ENCODE results near the gene NCKAP1.
"Not testable (repeated sequence)": the region's sequence is repeated elsewhere in the genome, so short reads cannot be mapped to it uniquely, and the experiment has no call there.

The NCKAP1 gene

DNA sequence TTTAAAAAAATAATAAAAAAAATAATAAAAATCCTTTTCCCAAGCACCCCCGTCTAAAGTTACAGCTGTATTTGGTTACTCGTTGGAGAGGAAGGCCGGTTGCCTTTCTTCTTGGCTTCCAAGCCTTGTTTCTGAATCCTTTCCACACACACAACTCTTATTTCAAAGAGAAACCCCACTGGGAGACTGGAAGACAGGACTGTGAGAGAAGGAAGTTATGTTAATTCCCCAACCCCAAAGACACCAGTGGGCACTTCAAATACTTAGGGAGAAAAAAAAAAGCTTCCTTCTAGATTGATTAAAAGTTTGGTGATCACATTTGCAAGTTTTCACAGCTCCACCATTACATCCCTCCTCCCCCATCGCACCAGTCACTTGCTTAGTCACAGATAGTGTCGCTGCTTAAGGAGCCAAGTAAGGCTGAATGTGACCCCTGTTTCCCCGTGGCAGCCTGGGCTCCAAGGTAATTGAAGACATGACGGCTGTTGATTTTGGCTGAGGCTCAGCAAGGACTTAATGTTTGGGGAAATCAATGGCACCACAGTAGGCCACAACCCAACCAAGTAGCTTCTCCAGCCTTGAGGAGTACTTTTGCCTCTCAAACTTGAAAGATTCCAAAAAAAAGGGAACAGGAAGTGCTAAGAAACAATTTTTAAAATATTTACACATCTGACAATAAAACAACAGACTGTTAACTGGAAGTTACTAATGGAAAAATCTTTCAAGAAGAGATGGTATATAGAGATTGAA is 131.0 kb downstream of the NCKAP1 start:
- DNase-seq = no peak

DNA sequence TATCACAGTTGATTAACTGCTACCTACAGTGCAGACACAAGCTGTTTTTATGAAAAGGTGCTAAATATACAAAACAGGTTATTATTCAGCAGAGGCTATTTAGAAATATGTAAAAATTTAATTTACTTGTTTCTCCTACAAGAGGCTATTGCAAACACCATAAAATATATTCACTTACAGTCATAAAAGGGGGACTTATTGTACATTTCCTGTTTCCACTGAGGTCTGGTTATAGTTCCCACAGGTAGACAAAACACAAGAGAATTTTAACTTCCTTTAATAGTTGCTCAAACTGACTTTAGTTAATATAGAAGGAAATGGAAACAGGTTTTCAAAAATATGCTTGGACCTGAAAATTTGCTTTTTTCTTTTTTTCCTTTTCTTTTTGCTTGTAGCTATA is 131.8 kb downstream of the NCKAP1 start:
- no peak for DNase-seq

DNA sequence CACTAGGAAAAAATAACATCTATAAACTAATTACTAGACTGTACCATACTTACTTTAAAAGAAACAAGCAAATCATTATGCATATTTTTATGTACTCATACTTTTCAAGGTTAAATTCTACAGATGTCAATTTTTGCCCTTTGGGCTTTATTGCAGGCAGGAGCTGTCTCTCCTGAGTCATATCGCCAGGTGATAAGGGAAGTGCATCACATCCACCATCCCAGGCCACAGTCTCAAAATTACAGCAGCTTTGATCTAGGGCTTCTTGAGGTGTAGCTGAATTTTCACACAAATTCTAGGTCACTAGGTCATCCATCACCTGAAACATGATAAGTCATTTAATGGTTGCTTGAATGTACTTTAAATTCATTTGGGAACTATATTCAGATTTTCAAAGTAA is 133.4 kb downstream of the NCKAP1 start:
- no peak for DNase-seq

DNA sequence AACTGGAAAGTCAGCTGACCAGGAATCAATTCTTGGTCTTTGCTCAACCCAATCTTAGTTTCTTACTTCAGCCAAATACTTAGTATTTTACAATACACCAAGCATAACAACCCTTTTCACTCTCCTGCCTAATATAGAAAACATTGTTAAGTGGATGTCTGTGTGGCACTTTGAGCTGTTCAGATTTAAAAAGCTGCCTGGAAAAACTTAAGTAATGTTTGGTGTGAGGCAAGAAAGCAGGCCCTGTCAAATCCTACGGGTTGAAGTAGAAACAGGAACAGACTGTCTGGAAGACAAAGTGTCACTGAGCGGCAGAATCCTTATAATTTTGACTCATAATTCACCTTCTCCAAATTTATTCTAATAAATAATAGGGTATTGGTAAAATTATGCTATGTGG is 134.7 kb downstream of the NCKAP1 start:
- DNase-seq = no peak

DNA sequence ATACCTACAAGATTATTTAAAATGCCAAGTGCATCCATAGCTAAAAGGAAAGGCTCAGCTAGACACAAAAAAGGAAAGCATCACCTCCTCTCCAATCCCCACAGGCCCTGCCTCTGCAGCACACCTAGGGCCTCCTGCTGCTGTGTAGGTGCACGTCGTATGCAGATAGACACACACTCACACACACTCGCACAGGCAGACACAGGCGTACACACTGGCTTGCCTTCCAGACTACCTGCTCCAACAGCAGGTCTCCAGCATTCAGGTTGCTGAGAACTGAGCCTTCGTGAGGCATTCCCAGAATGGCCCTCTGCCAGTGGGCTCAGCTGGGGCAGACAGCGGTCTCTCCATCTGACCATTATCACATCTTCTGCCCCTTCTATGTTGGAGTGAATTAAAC is 136.5 kb downstream of the NCKAP1 start:
- DNase-seq = no peak

DNA sequence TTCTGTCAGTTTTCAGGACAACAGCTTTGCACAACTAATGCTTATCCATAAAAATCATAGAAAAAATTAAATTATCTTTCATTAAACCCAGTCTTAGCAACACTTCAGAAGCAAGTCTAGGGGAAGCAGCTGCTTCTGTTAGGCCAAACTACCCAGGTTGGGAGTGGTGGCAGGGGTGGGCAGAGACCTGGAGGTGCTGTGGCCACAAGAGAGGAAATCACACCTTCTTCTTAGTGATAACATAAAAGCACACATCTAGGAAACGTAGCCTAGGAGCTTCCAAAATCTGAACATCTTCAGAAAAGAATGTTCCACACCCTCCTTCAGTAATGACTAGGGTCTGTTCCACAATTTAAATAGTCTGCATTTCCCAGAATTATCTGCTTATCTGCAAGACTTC is 139.5 kb downstream of the NCKAP1 start:
- DNase-seq = no peak

DNA sequence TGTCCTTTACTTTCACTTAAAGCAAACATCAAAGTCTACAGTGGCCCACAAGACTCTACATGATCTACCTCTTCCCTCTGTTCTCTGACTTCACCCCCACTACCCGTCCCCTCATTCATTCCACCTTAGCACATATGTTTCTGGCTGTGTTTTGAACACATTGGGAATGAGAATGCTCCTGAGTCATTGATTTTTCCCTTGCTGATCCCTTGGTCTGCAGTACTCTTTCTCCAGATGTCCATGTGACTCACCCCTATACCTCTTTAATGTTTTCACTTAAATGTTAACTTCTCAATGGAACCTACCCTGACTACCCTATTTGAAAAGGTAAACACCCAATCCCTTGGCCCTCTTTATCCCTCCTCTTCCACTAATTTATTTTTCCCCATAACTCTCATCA is 141.1 kb downstream of the NCKAP1 start:
- no peak for DNase-seq

DNA sequence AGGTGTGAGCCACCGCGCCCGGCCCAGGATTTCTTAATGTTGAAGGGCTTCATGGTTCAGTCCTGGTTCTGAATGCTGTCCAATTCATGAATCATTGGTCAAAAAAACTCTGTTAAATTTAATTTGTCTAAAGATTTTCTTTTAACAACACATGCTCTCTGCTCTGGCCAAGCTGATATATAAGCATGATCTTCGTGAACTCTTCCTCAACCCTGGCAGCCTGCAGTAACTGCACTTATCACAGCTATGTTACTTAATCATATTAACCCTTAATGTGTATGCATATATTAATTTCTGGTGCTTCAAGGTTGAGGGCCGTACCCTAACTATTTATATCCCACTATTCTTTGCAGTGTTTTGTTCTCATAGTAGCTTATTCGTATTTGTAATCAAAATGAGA is 142.5 kb downstream of the NCKAP1 start:
- DNase-seq = no peak

DNA sequence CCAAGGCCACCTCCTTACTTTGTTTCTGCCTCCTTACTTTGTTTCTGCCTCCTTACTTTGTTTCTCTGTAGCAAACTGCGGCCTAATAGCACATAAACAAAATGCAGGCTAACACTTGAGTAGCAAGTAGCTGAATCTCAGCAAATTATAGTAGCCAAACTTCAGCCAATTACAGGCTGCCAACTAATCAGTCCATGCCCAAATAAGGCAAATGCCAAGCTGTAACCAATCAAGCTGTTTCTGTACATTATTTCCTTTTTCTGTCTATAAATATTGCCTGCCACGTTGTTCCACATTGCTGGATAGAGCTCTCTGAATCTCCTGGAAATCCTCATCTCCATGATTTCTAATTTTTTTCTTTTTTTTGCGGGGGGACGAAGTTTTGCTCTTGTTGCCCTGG is 143.1 kb downstream of the NCKAP1 start:
- no peak for DNase-seq

DNA sequence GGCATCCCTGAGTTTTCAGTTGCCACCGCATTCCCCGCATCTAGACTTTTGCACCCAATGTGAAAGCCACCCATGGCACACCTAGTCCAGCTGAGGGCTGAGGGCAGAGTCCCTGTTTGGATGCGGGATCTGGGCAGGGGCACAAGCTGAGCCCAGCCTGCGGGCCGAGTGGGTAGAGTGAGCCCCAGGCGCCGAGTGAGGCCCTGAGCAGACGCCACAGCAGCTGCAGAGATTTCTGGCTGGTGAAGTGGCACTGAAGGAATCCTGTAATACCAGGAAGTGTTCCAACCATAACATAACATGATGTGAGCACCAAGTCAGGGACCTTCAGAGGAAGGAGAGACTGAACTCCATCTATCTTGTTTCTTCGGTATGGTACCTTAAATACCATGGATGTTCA is 144.1 kb downstream of the NCKAP1 start:
- DNase-seq = no peak

DNA sequence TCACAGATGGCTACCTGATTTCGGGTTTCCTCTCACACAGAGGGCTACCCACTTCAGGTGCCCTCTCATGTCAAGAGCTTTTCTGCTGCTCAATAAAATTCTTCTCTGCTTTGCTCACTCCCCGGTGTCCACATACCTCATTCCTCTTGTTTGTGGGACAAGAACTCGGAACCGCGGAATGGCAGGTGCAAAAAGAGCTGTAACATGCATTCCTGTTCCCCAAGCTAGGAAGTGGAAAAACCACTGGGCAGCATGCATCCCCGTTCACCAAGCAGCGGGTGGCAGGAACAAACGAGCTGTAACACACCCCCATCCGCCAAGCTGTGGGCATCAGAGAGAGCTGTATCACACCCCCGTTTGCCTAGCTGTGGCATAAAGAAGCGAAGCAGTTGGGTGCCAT is 144.6 kb downstream of the NCKAP1 start:
- no peak for DNase-seq

DNA sequence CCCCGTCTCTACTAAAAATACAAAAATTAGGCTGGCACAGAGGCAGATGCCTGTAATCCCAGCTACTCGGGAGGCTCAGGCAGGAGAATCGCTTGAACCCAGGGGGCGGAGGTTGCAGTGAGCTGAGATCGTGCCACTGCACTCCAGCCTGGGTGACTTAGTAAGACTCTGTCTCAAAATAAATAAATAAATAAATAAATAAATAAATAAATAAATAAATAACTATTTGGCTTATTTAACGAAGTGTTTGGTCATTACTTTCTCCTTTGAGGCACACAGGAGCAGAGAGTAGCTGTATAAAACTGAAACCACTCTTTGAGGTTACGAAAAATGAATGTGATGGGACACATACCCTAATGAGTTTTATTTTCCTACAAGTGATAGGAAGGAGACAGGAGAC is 145.2 kb downstream of the NCKAP1 start:
- DNase-seq = not testable (repeated sequence)

DNA sequence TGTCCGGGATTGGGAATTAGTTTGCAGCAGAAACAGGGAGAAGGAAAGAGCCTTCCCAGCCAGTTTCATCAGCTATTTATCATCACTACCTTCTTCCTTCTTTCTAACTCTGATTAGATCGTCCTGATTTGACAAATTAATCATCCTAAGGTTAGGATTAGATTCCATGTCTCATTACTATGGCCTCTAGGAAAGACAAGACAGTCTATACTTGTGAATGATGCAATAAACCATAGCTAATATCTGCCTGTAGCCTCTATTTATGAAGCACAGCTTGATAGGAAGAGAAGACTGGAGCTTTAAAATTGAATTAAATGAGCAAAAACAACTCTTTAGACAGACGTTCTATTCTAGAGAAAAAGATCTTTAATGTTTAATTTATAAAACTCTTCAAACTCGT is 146.6 kb downstream of the NCKAP1 start:
- DNase-seq = no peak

DNA sequence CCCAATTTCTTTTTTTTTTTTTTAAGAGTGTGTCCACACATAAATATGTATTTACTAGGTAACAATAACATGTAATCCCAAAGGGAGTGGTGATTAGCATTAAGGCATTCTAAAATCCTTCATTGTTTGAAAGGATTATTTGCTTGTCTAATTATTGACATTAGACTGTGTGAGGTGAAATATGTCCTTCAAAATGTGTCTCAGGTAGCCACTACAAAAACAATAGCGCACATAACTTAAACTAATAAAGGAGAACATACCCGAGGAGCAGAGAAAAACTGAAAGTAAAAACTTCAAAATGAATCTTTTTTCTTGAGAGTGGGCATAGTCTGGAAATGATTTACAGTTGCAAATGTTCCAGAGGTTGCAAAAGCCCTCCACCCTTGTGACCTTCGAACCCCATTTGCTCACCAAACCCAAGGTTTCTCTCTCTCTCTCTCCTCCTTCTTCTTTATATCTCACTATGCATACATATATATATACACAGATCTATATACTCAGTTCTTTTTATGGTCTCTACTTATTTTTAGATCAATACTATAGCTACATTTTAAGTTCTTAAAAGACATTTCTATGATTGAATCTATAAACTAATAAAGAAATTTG is 147.4 kb downstream of the NCKAP1 start:
- DNase-seq = no peak

DNA sequence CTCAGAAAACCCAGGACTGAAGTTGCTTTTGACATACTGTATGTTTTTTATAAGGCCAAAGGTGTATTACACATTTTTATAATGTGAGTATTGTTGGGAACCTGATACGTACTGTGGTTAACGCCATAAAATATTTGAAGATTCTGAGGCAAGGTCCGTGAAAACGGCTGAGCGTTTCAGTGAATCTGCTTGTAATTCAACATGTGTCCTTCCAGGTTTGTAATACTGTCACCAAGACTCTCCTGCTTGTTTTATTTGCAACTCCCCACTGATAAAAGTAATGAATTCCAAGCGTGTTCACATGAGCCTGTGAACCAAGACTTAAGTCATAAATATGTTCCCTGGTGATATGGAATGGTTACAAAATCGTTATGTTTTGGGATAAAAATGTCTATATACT is 148.0 kb downstream of the NCKAP1 start:
- no peak for DNase-seq

DNA sequence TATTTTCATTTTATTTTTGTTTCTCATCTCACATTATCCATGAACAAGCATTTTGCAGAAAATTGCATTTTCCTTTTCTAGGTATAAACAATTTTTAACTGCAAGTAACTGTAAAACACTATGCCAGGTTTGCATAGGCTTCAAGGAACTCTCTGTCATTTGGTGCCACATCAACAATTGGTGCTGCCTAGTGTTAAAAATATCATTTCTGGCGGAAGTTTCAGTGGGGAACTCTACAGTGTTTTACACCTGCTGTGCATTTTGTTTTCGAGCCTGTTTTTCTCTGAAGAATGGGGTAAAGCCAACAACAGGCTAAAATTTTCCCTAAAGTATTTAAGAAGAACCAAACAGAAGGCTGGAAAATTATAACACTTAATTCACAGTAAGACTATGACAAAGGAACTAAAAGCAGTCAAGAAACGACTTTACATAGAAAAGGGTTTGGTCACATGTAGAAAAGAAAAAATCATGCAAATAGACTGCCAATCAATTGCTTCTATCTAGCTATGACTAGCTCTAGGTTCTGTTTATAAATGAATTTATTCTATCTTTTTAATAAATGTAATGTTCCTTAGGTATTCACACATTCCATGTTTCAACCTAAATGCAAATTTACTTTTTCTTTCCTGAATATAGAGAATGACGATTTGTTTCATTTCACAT is 150.4 kb downstream of the NCKAP1 start:
- DNase-seq = no peak

DNA sequence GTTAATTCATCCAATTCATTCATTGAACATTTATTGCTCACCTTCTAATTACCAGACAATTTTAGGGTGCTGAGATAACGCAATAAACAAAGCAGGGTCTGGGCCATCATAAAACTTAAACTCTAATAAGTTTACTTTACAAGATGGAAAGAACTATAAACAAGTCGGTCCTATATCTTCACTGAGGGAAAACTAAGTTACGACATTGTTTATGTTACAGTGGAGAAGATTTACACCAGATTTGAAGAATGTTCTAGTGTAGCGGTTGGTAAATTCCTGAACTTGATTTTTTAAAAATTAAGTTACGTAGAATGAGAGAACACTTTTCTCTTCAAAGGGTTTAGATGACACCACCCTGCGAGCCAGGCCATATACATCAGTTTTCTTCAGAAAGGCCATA is 151.2 kb downstream of the NCKAP1 start:
- no peak for DNase-seq

DNA sequence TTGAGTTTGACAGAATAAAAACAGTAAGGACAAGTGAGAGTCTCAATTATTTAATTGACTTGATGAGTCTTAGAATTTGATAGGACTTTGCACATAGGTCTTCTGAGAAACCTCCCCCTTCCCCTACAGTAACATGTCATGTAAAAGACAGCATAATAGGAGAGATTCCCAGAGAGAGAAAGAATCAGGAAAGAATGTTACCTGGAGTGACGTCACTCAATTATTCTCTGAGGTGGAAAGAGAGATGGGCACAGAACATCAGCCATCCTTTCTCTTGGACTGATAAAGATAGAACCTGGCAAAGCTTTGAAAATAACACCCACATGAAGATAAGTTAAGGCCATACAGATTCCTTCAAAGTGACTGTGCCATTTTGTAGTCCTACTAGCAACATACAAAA is 152.5 kb downstream of the NCKAP1 start:
- DNase-seq = no peak

DNA sequence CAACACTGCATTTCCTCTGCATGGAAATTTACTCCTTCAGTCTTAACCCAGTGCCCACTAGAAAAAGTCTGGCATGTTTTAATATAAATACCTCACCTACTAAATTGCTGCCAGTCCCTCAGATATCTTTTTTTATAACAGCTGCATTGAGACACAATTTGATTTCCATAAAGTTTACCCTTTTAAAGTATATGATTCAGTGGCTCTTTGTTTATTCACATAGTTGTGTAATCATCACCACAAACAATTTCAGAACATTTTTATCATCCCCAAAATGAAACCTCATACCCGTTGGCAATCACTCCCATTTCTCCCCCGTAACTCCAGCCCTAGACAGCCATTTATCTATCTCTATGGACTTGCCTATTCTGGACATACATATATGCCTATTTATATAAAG is 154.8 kb downstream of the NCKAP1 start:
- no peak for DNase-seq

DNA sequence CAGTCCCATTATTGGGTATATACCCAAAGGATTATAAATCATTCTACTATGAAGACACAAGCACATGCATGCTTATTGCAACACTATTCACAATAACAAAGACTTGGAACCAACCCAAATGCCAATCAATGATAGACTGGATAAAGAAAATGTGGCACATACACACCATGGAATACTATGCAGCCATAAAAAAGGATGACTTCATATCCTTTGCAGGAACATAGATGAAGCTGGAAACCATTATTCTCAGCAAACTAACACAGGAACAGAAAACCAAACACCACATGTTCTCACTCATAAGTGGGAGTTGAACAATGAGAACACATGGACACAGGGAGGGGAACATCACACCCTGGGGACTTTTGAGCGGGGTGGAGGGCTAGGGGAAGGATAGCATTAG is 158.2 kb downstream of the NCKAP1 start:
- not testable (repeated sequence) for DNase-seq

DNA sequence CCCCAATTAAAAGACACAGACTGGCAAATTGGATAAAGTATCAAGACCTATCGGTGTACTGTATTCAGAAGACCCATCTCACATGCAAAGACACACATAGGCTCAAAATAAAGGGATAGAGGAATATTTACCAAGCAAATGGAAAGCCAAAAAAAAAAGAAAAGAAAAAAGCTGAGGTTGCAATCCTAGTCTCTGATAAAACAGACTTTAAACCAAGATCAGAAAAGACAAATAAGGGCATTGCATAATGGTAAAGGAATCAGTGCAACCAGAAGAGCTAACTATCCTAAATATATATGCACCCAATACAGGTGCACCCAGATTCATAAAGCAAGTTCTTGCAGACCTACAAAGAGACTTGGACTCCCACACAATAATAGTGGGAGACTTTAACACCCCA is 161.6 kb downstream of the NCKAP1 start:
- DNase-seq = not testable (repeated sequence)

DNA sequence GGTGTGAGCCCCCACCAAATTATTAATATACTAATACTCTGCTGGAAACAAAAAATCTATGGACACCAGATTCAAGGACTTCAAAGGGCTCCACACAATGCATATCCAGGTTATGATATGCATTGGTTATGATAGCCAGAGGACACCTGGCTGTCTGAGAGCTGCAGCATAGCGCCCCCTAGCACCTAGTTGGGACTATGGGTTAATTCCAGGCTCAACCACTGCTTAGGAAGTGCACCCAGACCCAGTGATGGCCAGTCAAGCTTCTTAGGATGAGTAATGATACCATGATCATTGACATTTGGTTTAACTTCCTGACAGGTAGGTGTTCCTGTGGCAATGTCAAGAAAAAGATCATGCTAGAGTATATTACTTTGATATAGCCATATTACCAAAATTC is 168.0 kb downstream of the NCKAP1 start:
- no peak for DNase-seq

DNA sequence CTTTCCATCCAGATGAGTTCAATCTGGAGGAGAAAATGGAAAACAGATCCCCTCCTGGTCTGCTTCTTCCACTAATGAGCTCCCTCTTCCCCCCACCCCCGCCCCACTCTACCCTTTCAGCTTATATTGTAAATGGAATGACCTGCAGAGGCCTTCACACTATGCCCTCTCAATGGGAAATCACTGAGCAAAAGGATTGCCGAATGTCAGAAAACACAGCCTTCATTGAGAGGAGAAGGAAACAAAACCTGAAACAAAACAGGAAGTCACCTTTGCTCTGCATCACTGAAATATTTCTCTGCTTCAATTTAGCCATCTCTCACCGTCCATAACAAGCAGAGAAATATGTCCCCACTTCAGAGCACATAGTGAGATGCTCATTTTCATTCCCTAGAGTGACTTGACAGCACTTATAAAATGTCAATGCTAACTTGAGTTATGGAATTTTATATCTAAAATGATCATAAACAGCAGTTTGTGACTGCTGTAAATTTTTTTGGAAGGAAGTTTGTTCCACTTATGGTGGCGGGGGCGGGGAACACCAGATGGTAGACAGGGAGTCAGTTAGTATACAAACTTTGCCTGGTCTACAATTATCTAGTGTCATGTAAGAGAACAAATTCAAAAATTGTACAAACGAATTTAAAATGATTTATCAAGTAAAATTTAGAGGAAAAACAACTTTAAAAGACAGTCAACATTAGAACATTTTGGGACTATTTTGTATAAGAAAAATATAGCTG is 170.0 kb downstream of the NCKAP1 start:
- no peak for DNase-seq
